HL-60 (cell line): Measurements from ENCODE around the gene HPD.

Experiments
- DNase-seq, 2 experiments: peaks; one replicate each; pipeline ENCODE4 v3.0.0-alpha.2; 2010 to 2020; ENCODE audit warnings: low read depth in 1 of 2, low spot score in 1 of 2
- H3K27ac ChIP-seq: fragments of 250-450 bp; sonication (Bioruptor Pico); replicated peaks from 2 replicates; pipeline ENCODE4 v1.5.1; 2020; ENCODE audit warnings: mild to moderate bottlenecking, moderate library complexity
- H3K27me3 ChIP-seq: fragments of 250-450 bp; sonication (Bioruptor Pico); 2 replicates; pipeline ENCODE4 v1.5.1; 2021; ENCODE audit warnings: mild to moderate bottlenecking, moderate library complexity; ENCODE audit not compliant: insufficient read depth, poor library complexity, severe bottlenecking
- H3K4me3 ChIP-seq: replicated peaks from 2 replicates; pipeline ENCODE4 v1.5.1; 2011; ENCODE audit warnings: mild to moderate bottlenecking, control low read depth, low read length; ENCODE audit not compliant: insufficient read depth
- CTCF ChIP-seq: IDR thresholded peaks from one replicate; pipeline ENCODE4 v1.5.1; 2011; ENCODE audit warnings: low read length, control low read depth, inconsistent platforms; ENCODE audit not compliant: insufficient read depth
- GABPA ChIP-seq: IDR thresholded peaks from 2 replicates; pipeline ENCODE4 v1.6.1; 2012; ENCODE audit warnings: low read depth
- POLR2AphosphoS5 ChIP-seq: IDR thresholded peaks from 2 replicates; pipeline ENCODE4 v1.6.1; 2012; ENCODE audit warnings: low read depth
- REST ChIP-seq: IDR thresholded peaks from 2 replicates; pipeline ENCODE4 v1.6.1; 2012; ENCODE audit warnings: low read depth; ENCODE audit not compliant: insufficient replicate concordance
- SPI1 ChIP-seq: IDR thresholded peaks from 2 replicates; pipeline ENCODE4 v1.6.1; 2012; ENCODE audit warnings: low read depth, mild to moderate bottlenecking, borderline replicate concordance

The HPD gene

GRCh38 chr12:121822393-121823100 lies 36.1 kb downstream of the HPD start:
- Histone ChIP-seq H3K4me3 (no peak overlapping the region), H3K27ac (no peak overlapping the region), H3K27me3 (no peaks in the 10 kb centered on the region)
- no peak for TF ChIP-seq POLR2AphosphoS5
- TF ChIP-seq GABPA, result no peak
- TF ChIP-seq SPI1, result no peak
- no peak for TF ChIP-seq REST
- no peak for TF ChIP-seq CTCF
- DNase-seq, result no peak

DNA sequence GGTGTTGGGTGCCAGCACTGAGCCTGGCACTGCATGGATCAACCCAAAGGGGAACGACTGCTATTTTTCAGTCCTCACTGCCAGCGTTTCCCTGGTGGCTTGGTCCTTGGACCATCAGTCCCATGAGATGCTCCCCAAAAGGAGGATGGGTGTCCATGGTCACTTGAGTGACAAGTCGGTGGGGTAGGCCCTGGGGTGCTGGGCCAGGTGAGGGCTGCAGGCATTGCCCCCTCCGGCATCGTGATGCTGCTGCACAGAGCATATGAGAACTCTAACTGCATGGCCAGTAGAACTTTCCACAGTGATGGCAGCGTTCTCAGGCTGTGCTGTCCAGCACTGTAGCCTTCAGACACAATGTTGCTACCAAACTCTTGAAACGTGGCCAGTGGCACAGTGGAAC lies 38.6 kb downstream of the HPD start:
- Histone ChIP-seq H3K27me3 (no peaks in the 10 kb centered on the region), H3K4me3 (no peak overlapping the region), H3K27ac (no peak overlapping the region)
- TF ChIP-seq REST, result no peak
- no peak for TF ChIP-seq SPI1
- TF ChIP-seq GABPA, result no peak
- no peak for TF ChIP-seq CTCF
- TF ChIP-seq POLR2AphosphoS5, result no peak
- no peak for DNase-seq

DNA sequence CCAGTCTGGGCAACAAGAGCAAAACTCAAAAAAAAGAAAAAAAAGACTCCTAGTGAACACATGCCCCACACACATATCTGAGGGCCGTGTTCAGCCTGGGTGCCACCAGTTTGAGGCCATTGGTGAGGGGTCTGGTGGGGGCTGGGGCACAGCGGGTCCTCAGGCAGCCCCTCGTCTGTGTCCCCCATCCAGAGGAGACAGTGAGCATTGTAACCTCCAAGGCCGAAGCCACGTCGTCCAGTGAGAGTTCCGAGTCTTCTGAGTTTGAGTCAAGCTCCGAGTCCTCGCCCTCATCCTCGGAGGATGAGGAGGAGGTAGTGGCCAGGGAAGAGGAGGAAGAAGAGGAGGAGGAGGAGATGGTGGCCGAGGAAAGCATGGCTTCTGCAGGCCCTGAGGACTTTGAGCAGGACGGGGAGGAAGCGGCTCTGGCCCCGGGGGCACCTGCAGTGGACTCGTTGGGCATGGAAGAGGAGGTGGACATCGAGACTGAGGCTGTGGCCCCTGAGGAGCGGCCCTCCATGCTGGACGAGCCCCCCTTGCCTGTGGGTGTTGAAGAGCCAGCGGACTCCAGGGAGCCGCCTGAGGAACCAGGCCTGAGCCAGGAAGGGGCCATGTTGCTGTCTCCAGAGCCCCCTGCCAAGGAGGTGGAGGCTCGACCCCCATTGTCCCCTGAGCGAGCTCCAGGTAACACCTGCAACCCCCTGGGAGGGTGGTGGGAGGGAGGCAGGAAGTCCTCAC lies 39.3 kb downstream of the HPD start:
- no peak for DNase-seq
- Histone ChIP-seq H3K4me3 (no peak overlapping the region), H3K27me3 (no peaks in the 10 kb centered on the region), H3K27ac (no peak overlapping the region)
- TF ChIP-seq POLR2AphosphoS5 (no peak), CTCF (no peak), SPI1 (no peak), GABPA (no peak), REST (no peak)
